SU-DHL-6 (cell line): Measurements from ENCODE around the gene CCDC116.

Experiments used
- H2AFZ ChIP-seq: fragments of 200-600 bp; sonication (generic); 2 replicates; pipeline ENCODE4 v1.6.1; 2014; ENCODE audit warnings: low read depth, mild to moderate bottlenecking, moderate library complexity, mixed read lengths, antibody characterized with exemption, low read length; ENCODE audit not compliant: severe bottlenecking
- H3F3A ChIP-seq: fragments of 200-600 bp; shearing (Covaris generic); 2 replicates; pipeline ENCODE4 v1.6.0; 2016; ENCODE audit warnings: antibody characterized with exemption, mild to moderate bottlenecking; ENCODE audit not compliant: insufficient read depth
- H3K27ac ChIP-seq: fragments of 200-600 bp; sonication (generic); 2 replicates; pipeline ENCODE4 v1.5.1; 2016; ENCODE audit warnings: low read depth, mild to moderate bottlenecking, low read length, moderate library complexity, mixed read lengths
- H3K27me3 ChIP-seq: fragments of 200-600 bp; sonication (generic), shearing (Covaris generic); 2 replicates; pipeline ENCODE4 v1.6.0; 2014; ENCODE audit warnings: mild to moderate bottlenecking, low read length
- H3K36me3 ChIP-seq: fragments of 200-600 bp; sonication (generic); 2 replicates; pipeline ENCODE4 v1.6.1; 2014; ENCODE audit warnings: mild to moderate bottlenecking, low read length, mixed read lengths
- H3K4me2 ChIP-seq: fragments of 300-600, 200-600 bp; shearing (Covaris generic), sonication (generic); 2 replicates; pipeline ENCODE4 v1.6.0; 2014; ENCODE audit warnings: low read length, low read depth, mild to moderate bottlenecking; ENCODE audit not compliant: poor library complexity, severe bottlenecking
- H3K4me3 ChIP-seq: fragments of 200-600 bp; sonication (generic); 2 replicates; pipeline ENCODE4 v1.5.1; 2014; ENCODE audit warnings: antibody characterized with exemption, low read length, mild to moderate bottlenecking, mixed read lengths; ENCODE audit not compliant: insufficient read depth, poor library complexity, severe bottlenecking
- H3K79me2 ChIP-seq: fragments of 200-600 bp; sonication (generic); 2 replicates; pipeline ENCODE4 v1.6.1; 2014; ENCODE audit warnings: mild to moderate bottlenecking, low read length, moderate library complexity; ENCODE audit not compliant: insufficient read depth
- H3K9ac ChIP-seq: fragments of 200-600 bp; sonication (generic); 2 replicates; pipeline ENCODE4 v1.7.0; 2014; ENCODE audit warnings: mild to moderate bottlenecking, low read length
- H3K9me2 ChIP-seq: fragments of 200-600 bp; sonication (generic); replicated peaks from 2 replicates; pipeline ENCODE4 v1.6.1; 2014; ENCODE audit warnings: low read length; ENCODE audit not compliant: insufficient read depth
- H3K9me3 ChIP-seq: fragments of 200-600 bp; sonication (generic); 2 replicates; pipeline ENCODE4 v1.6.1; 2014; ENCODE audit warnings: low read length, mixed read lengths; ENCODE audit not compliant: insufficient read depth
- H4K20me1 ChIP-seq: fragments of 200-600 bp; sonication (generic); 2 replicates; pipeline ENCODE4 v1.6.1; 2014; ENCODE audit warnings: low read depth, mild to moderate bottlenecking, antibody characterized with exemption, low read length, moderate library complexity, mixed read lengths
- EZH2phosphoT487 ChIP-seq: fragments of 200-600 bp; sonication (generic), shearing (Covaris generic); conservative IDR thresholded peaks from 2 replicates; pipeline ENCODE4 v1.6.1; 2018; ENCODE audit warnings: mild to moderate bottlenecking, antibody characterized with exemption, low read length, moderate library complexity, mixed read lengths
- TF ChIP-seq, protein P1 (sequence below): fragments of 200-600 bp; sonication (generic); IDR thresholded peaks from one replicate; pipeline ENCODE4 v1.5.1; 2017; ENCODE audit warnings: antibody characterized with exemption, mild to moderate bottlenecking, low read length, moderate library complexity; ENCODE audit not compliant: insufficient read depth, poor library complexity, severe bottlenecking

CCDC116 gene

DNA sequence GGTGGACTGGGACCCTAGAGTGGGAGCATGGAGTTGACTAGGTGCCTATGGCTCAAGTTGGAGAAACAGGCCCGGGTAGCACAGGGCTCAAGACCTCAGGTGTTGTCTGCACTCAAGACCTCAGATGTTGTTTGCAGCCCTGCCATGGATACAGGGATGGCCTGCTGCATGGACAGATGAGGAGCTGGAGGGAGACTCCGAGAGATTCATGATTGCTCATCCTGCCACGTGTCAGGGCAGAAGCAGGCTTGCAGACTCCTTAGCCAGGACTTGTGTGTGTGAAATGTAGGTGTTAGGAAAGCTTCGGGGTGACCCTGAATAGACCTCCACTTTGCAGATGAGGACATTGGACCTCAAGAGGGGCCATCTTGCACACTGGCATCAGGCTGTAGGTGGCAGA is 921 bp downstream of the CCDC116 start:
- TF ChIP-seq EZH2phosphoT487, result no peak
- TF ChIP-seq, protein P1, sequence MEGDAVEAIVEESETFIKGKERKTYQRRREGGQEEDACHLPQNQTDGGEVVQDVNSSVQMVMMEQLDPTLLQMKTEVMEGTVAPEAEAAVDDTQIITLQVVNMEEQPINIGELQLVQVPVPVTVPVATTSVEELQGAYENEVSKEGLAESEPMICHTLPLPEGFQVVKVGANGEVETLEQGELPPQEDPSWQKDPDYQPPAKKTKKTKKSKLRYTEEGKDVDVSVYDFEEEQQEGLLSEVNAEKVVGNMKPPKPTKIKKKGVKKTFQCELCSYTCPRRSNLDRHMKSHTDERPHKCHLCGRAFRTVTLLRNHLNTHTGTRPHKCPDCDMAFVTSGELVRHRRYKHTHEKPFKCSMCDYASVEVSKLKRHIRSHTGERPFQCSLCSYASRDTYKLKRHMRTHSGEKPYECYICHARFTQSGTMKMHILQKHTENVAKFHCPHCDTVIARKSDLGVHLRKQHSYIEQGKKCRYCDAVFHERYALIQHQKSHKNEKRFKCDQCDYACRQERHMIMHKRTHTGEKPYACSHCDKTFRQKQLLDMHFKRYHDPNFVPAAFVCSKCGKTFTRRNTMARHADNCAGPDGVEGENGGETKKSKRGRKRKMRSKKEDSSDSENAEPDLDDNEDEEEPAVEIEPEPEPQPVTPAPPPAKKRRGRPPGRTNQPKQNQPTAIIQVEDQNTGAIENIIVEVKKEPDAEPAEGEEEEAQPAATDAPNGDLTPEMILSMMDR, result no peak
- no peaks in the 10 kb centered on the region for H3F3A ChIP-seq
- H3K9me3 ChIP-seq, result no peaks in the 10 kb centered on the region
- H3K79me2 ChIP-seq, result peaks cover 7% of the 10 kb centered on the region; the same call in 1 of the 2 replicates
- H3K4me2 ChIP-seq, result no peak overlapping the region
- no peak overlapping the region for H2AFZ ChIP-seq
- H3K9me2 ChIP-seq, result no peaks in the 10 kb centered on the region
- H3K36me3 ChIP-seq, result no peaks in the 10 kb centered on the region
- H3K4me3 ChIP-seq, result no peak overlapping the region
- H4K20me1 ChIP-seq, result no peaks in the 10 kb centered on the region
- no peak overlapping the region for H3K9ac ChIP-seq
- H3K27ac ChIP-seq, result no peak overlapping the region
- no peaks in the 10 kb centered on the region for H3K27me3 ChIP-seq

DNA sequence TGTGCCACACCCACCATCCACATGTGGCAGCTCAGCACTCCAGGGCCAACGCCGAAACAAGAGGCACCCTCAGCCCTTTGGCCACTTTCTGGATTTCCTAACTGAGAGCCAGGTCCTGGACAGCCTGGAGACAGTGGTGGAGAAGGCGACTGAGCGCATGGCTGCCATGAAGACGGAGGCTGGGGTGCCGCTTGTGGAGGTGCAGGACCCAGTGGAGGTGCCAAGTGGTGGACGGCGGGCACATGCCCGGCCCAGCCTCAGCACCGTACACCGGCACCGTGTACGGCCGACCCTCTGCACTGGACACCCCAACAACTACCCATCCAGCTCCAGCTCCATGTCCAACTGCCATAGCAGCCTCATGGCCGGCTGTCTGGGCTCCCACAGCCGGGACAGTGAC is 1.5 kb downstream of the CCDC116 start:
- Histone ChIP-seq H2AFZ (no peak overlapping the region), H3K36me3 (no peaks in the 10 kb centered on the region), H3K4me2 (no peak overlapping the region), H3F3A (no peaks in the 10 kb centered on the region), H3K4me3 (no peak overlapping the region), H3K79me2 (0 out of 2 replicates have a peak, but pooled peaks cover under 1% of the 10 kb centered on the region), H4K20me1 (no peaks in the 10 kb centered on the region), H3K27me3 (no peaks in the 10 kb centered on the region), H3K27ac (no peak overlapping the region), H3K9ac (no peak overlapping the region), H3K9me2 (no peaks in the 10 kb centered on the region), H3K9me3 (no peaks in the 10 kb centered on the region)
- TF ChIP-seq, protein P1, result no peak
- no peak for TF ChIP-seq EZH2phosphoT487

DNA sequence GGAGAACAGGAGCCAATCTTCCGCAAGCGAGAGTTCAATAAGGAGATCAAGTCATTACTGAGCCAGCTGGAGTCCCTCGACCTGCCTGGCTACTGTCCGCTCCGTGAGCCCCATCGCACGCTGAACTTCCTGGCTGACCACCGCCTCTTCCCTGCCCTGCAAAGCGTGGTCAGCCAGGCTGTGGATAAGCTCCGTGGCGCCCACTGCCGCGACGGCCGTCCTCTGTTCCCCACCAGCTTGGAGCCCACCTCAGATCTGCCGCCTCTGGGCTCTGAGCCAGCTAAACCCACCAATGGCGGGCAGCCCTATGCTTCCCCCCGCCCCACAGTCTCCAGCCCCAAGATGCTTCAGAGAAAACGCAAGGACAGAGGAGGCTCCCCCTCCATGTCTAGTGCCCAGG is 2.3 kb downstream of the CCDC116 start:
- Histone ChIP-seq H3K27me3 (no peaks in the 10 kb centered on the region), H3K4me3 (no peak overlapping the region), H3K36me3 (no peaks in the 10 kb centered on the region), H3K27ac (no peak overlapping the region), H4K20me1 (no peaks in the 10 kb centered on the region), H3K4me2 (no peak overlapping the region), H3K79me2 (no peaks in the 10 kb centered on the region), H3F3A (no peaks in the 10 kb centered on the region), H3K9me3 (no peaks in the 10 kb centered on the region), H3K9me2 (no peaks in the 10 kb centered on the region), H2AFZ (no peak overlapping the region), H3K9ac (no peak overlapping the region)
- no peak for TF ChIP-seq EZH2phosphoT487
- TF ChIP-seq, protein P1, result no peak
